HAP-1 (cell line): ENCODE data around the gene GNAL.

Experiments used
- DNase-seq, 2 experiments: peaks; one replicate each; pipeline ENCODE4 v3.0.0-alpha.2; 2016 to 2020; ENCODE audit warnings: low spot score in 2 of 2
- H3K27me3 ChIP-seq: fragments of 250-450 bp; sonication (Bioruptor Pico); 2 replicates; pipeline ENCODE4 v1.5.1; 2020; ENCODE audit warnings: low read depth, mild to moderate bottlenecking, moderate library complexity
- H3K36me3 ChIP-seq: fragments of 250-450 bp; sonication (Bioruptor Pico); replicated peaks from 2 replicates; pipeline ENCODE4 v1.5.1; 2020; ENCODE audit warnings: mild to moderate bottlenecking
- H3K4me1 ChIP-seq: fragments of 250-450 bp; sonication (Bioruptor Pico); 2 replicates; pipeline ENCODE4 v1.5.1; 2020; ENCODE audit warnings: mild to moderate bottlenecking
- H3K4me3 ChIP-seq: fragments of 250-450 bp; sonication (Bioruptor Pico); 2 replicates; pipeline ENCODE4 v1.5.1; 2020; ENCODE audit warnings: mild to moderate bottlenecking, moderate library complexity
- H3K9me3 ChIP-seq: fragments of 250-450 bp; sonication (Bioruptor Pico); 2 replicates; pipeline ENCODE4 v1.5.1; 2020; ENCODE audit warnings: mild to moderate bottlenecking, moderate library complexity
- in situ Hi-C: fragments of 300-500 bp; cut with MboI; formaldehyde crosslinking; loops from 3 replicates; pipeline ENCODE4 v1.14.3; 2020; ENCODE audit warnings: low sequenced_read_pairs, inconsistent platforms, mixed read lengths

Gene GNAL

DNA sequence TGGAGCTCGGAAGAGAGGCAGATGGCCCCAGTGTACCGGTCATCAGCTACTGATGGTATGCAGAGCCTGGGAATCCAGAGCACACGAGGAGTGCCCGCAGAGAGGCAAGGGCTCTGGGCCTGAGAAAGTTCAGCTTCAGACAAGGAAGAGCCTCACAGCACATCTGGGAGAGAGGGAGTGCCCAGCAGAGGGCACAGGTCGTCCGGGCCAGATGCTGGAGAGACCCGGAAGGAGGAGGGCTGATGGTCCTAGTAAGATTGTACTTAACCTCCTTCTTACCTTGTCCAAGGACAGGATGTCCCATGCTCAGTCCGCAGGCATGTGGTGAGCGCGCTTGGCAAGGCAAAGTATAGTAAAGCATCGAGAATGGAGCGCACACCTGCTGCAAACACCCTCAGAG lies 137.8 kb downstream of the GNAL start:
- no peak for DNase-seq
- no peak overlapping the region for H3K4me3 ChIP-seq
- no peaks in the 10 kb centered on the region for H3K36me3 ChIP-seq
- no peaks in the 10 kb centered on the region for H3K27me3 ChIP-seq
- peaks cover 10% of the 10 kb centered on the region for H3K4me1 ChIP-seq
- H3K9me3 ChIP-seq, result no peaks in the 10 kb centered on the region
- in situ Hi-C loops, result no loop called here

GRCh38 chr18:11828786-11829432 lies 139.8 kb downstream of the GNAL start:
- in situ Hi-C loops, result no loop called here
- no peaks in the 10 kb centered on the region for H3K36me3 ChIP-seq
- no peaks in the 10 kb centered on the region for H3K27me3 ChIP-seq
- no peak overlapping the region for H3K4me3 ChIP-seq
- no peaks in the 10 kb centered on the region for H3K9me3 ChIP-seq
- DNase-seq, result no peak
- peaks cover 13% of the 10 kb centered on the region for H3K4me1 ChIP-seq

- in situ Hi-C loops, result no loop called here
- H3K9me3 ChIP-seq, result no peaks in the 10 kb centered on the region
- no peak overlapping the region for H3K4me3 ChIP-seq
- H3K36me3 ChIP-seq, result no peaks in the 10 kb centered on the region
- DNase-seq, result no peak
- H3K4me1 ChIP-seq, result peaks cover 13% of the 10 kb centered on the region
- no peaks in the 10 kb centered on the region for H3K27me3 ChIP-seq
Measured at GRCh38 chr18:11830585-11830984, 141.5 kb downstream of the GNAL start.

GRCh38 chr18:11831921-11832320 lies 142.9 kb downstream of the GNAL start:
- in situ Hi-C loops, result no loop called here

GRCh38 chr18:11834772-11835171 lies 145.7 kb downstream of the GNAL start:
- no peaks in the 10 kb centered on the region for H3K9me3 ChIP-seq
- H3K4me1 ChIP-seq, result peaks cover 6% of the 10 kb centered on the region
- H3K27me3 ChIP-seq, result no peaks in the 10 kb centered on the region
- in situ Hi-C loops, result no loop called here
- DNase-seq, result no peak
- H3K36me3 ChIP-seq, result no peaks in the 10 kb centered on the region
- no peak overlapping the region for H3K4me3 ChIP-seq

More at GRCh38 chr18:11831921-11832320, 142.9 kb downstream of the GNAL start:
- Histone ChIP-seq H3K4me1 (peaks cover 13% of the 10 kb centered on the region), H3K27me3 (no peaks in the 10 kb centered on the region), H3K4me3 (no peak overlapping the region), H3K36me3 (no peaks in the 10 kb centered on the region), H3K9me3 (no peaks in the 10 kb centered on the region)
- no peak for DNase-seq

DNA sequence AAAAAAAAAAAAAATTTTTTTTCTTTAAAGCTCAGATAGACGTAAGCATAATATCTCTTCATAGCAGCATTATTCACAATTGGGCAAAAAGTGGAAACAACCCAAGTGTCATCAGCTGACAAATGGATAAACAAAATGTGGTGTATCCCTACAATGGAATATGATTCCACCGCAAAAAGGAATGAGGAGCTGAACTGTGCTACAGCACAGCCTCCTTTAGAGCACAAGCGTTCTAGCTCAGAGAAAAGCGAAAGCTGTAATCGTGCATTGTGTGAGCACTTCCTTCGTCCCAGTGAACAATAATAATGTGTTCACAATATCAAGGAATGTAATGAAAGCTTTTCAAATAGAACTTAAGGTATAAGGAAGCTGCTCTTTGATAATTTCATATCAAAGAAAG lies 150.5 kb downstream of the GNAL start:
- Histone ChIP-seq H3K27me3 (no peaks in the 10 kb centered on the region), H3K36me3 (no peaks in the 10 kb centered on the region), H3K9me3 (no peaks in the 10 kb centered on the region), H3K4me3 (no peak overlapping the region), H3K4me1 (peaks cover 3% of the 10 kb centered on the region; the same call in 1 of the 2 replicates)
- in situ Hi-C loops, result no loop called here
- no peak for DNase-seq

DNA sequence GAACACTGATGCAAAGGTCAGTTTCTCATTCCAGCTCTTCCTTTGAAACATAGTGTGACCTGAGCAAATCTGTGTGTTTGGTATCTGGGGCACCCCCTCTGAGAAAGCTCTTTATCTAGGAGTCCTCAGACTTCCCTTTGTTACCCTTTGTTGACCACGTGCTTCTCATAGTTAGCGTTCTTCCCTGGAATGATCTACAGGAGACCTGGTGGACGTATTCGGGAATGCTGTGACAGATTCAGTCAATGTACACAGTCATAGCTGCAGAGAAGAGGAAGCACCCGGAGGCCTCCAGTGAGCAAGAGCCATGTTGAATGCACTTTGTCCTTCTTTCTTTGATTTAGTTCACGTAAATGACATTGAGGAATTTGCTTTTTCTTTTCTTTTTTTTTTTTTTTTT lies 151.4 kb downstream of the GNAL start:
- Histone ChIP-seq H3K9me3 (no peaks in the 10 kb centered on the region), H3K27me3 (no peaks in the 10 kb centered on the region), H3K4me3 (no peak overlapping the region), H3K4me1 (peaks cover 3% of the 10 kb centered on the region; the same call in 1 of the 2 replicates), H3K36me3 (no peaks in the 10 kb centered on the region)
- in situ Hi-C loops, result no loop called here
- no peak for DNase-seq

DNA sequence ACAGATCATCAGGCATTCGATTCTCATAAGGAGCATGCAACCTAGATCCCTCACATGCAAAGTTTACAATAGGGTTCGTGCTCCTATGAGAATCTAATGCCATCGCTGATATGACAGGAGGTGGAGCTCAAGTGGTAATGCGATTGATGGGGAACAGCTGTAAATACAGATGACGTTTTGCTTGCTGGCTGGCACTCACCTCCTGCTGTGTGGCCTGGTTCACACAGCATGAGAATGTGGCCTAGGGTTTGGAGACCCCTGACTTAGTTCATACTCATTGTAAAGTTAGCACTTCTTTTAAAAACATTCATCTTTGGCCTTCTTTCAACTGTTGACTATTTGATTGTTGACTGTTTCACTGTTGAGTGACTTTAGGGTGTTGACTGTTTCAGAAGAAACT lies 153.5 kb downstream of the GNAL start:
- in situ Hi-C loops, result no loop called here
- no peaks in the 10 kb centered on the region for H3K9me3 ChIP-seq
- no peaks in the 10 kb centered on the region for H3K36me3 ChIP-seq
- H3K4me1 ChIP-seq, result peaks cover 3% of the 10 kb centered on the region; the same call in 1 of the 2 replicates
- H3K4me3 ChIP-seq, result no peak overlapping the region
- no peaks in the 10 kb centered on the region for H3K27me3 ChIP-seq
- DNase-seq, result no peak

GRCh38 chr18:11844436-11844835 lies 155.4 kb downstream of the GNAL start:
- no peak for DNase-seq
- no peaks in the 10 kb centered on the region for H3K9me3 ChIP-seq
- no peak overlapping the region for H3K4me3 ChIP-seq
- no peaks in the 10 kb centered on the region for H3K27me3 ChIP-seq
- H3K36me3 ChIP-seq, result no peaks in the 10 kb centered on the region
- peaks cover 3% of the 10 kb centered on the region; the same call in 1 of the 2 replicates for H3K4me1 ChIP-seq
- in situ Hi-C loops, result no loop called here

DNA sequence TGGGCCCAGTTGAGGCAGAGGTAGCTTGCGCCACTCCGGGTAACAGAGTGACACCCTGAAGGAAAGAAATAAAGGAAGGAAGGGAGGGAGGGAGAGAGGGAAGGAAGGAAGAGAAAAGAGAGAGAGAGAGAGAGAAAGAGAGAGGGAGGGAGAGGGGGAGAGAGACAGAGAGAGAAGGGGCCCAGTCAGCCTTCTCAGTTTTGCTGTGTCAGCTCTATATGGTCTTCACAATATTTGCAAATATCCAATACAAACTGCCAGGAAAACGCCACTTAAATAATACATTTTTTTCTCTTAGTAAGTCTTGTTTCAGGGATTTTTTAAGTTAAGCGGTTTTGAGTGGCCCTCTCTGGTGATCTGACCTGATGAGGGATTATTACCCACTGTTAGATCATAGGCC lies 156.6 kb downstream of the GNAL start:
- H3K9me3 ChIP-seq, result no peaks in the 10 kb centered on the region
- no peak overlapping the region for H3K4me3 ChIP-seq
- no peaks in the 10 kb centered on the region for H3K36me3 ChIP-seq
- H3K4me1 ChIP-seq, result peaks cover 10% of the 10 kb centered on the region
- DNase-seq, result no peak
- in situ Hi-C loops, result no loop called here
- no peaks in the 10 kb centered on the region for H3K27me3 ChIP-seq

DNA sequence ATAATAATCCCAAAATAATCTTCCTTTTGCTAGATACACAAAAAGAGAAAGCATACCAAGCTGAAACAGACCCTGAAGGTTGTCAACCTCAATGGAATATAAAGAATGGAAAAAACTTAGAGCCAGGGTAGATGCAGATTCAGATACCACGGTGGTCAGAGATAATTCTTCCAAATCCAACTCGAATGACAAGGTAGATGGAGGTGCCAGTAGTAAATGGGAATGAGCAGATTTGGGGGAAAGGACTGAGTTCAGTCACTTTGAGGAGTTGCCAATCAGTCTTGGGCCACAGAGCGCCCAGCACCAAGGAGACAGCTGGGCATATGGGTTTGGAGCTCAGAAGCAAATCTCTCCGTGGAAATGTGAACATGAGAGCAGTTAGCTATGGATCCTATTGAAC lies 158.7 kb downstream of the GNAL start:
- Histone ChIP-seq H3K9me3 (no peaks in the 10 kb centered on the region), H3K4me3 (no peak overlapping the region), H3K36me3 (no peaks in the 10 kb centered on the region), H3K4me1 (peaks cover 11% of the 10 kb centered on the region), H3K27me3 (no peaks in the 10 kb centered on the region)
- in situ Hi-C loops, result no loop called here
- DNase-seq, result no peak

- H3K4me3 ChIP-seq, result no peak overlapping the region
- peaks cover 15% of the 10 kb centered on the region for H3K4me1 ChIP-seq
- H3K27me3 ChIP-seq, result no peaks in the 10 kb centered on the region
- in situ Hi-C loops, result no loop called here
- H3K9me3 ChIP-seq, result no peaks in the 10 kb centered on the region
- H3K36me3 ChIP-seq, result no peaks in the 10 kb centered on the region
- DNase-seq, result no peak
Measured at GRCh38 chr18:11849279-11849678, 160.2 kb downstream of the GNAL start.

DNA sequence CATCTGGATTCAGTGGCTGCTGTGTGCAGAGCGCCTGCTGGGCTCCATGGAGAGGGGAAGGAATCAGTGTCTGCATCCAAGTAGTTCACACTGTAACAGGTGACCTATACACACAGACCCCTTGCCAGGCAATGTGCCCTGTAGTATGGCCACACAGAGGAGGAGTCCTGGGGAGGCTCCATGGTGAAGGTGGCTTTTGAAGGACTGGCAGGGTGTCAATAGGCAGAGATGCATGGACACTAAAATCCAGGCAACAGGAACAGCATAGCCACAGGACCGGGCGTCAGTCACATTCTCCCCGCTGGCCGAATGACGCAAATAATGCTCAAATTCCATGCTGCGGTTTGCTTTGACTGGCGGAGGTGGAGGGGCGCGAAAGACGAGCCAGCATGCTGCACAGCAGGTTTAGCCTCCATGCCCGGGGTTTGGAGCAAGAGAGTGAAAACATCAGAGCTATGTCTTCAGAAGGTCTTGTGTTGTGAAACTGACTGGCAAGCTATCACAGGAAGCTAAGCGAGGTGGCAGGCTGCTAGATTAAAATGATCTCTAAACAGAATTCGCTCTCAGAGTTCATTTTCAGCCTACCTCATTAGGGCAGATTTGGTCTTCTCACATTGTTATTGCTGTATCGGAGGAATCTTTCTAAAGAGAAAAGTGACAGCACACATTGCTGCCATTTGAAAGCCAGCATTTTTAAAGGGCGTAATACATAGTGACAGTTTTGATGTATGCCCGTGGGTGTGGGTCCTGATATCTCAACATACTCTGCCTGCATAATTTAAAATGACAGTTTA lies 161.0 kb downstream of the GNAL start:
- Histone ChIP-seq H3K36me3 (no peaks in the 10 kb centered on the region), H3K4me3 (peak overlapping the region; percentile 63; the same call in 1 of the 2 replicates), H3K4me1 (peaks cover 15% of the 10 kb centered on the region), H3K9me3 (no peaks in the 10 kb centered on the region), H3K27me3 (no peaks in the 10 kb centered on the region)
- DNase-seq, result peak; percentile 17 to 65
- in situ Hi-C loops, result no loop called here

- H3K27me3 ChIP-seq, result no peaks in the 10 kb centered on the region
- peaks cover 15% of the 10 kb centered on the region for H3K4me1 ChIP-seq
- H3K9me3 ChIP-seq, result no peaks in the 10 kb centered on the region
- DNase-seq, result peak in 1 of 2 experiments; percentile 12
- no peaks in the 10 kb centered on the region for H3K36me3 ChIP-seq
- H3K4me3 ChIP-seq, result peak overlapping the region; percentile 63
- in situ Hi-C loops, result no loop called here
Measured at GRCh38 chr18:11850821-11851145, 161.7 kb downstream of the GNAL start.
